GM18502 (cell line): ENCODE measurements around the gene MIR17HG.
A peak's percentile ranks its signal among the peaks of the same experiment; 100 is the strongest.

Experiments
- ATAC-seq: cut with Tn5 transposase; IDR thresholded peaks from one replicate; pipeline ENCODE4 v1.9.1; 2021; ENCODE audit warnings: mild to moderate bottlenecking; ENCODE audit not compliant: unreplicated experiment, poor library complexity

MIR17HG gene

DNA sequence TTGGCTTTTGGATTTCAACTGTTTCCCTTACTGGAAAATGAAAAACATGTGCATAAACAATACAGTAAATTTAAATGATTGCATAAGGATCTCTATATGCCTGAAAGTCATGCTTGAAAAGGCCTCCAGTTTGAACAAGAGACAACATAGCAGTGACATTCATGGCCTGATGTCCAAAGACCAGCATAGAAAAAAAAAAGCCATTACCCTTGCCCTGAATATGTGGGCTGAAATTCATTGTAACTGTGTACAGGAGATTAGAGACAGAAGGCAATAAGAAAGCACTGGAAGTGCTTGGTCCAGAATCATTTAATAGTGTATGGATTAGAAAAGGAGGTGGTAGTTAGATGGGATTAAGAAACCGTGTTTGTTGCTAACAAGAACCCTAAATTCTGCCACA lies 15.4 kb downstream of the MIR17HG start:
- no peak for ATAC-seq

GRCh38 chr13:91368101-91368500 lies 20.6 kb downstream of the MIR17HG start:
- peak; percentile 53 for ATAC-seq

GRCh38 chr13:91368676-91369440 lies 21.4 kb downstream of the MIR17HG start:
- ATAC-seq, result peak; percentile 49

GRCh38 chr13:91369441-91369831 lies 21.9 kb downstream of the MIR17HG start:
- peak; percentile 38 for ATAC-seq

DNA sequence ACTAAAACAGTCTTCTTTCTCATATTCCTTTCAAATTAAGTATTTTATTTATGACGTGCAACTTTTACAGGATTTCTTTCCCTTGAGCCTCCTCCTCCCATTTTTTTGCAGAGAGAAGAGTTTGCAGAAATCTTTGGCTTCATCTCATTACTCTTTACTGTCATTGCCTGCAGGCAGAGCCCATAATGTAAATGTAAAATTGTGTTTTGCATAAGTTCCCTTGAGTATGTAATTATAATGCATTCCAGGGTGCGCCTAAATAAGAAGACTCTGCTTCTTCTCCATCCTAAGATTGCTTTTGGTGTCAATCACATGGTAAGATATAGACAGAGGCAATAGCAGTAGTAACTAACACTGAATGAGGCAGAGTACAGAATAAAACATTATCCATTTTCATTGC lies 23.0 kb downstream of the MIR17HG start:
- no peak for ATAC-seq

GRCh38 chr13:91372911-91373310 lies 25.4 kb downstream of the MIR17HG start:
- ATAC-seq, result no peak

GRCh38 chr13:91375116-91375729 lies 27.7 kb downstream of the MIR17HG start:
- peak; percentile 97 for ATAC-seq

DNA sequence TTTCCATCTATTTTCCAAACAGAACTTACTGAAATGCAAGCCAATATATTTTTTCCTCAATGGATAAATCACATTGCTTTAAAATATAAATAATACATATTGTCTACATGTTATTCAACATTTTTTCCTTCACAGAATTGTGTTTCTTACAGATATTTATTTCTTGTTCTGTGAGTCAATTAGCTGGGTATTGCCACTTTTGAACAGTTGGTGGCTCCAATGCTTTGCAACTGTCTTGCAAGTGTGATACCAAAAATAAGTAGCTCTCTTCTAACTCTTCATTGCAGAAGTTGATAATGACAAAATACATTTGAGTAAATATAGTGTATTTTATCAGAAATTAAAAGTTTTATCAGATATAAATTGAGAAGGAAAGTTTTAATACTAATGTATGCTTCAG lies 33.9 kb downstream of the MIR17HG start:
- ATAC-seq, result peak; percentile 46

- ATAC-seq, result no peak
Observed at GRCh38 chr13:91383836-91384235, 36.3 kb downstream of the MIR17HG start.

DNA sequence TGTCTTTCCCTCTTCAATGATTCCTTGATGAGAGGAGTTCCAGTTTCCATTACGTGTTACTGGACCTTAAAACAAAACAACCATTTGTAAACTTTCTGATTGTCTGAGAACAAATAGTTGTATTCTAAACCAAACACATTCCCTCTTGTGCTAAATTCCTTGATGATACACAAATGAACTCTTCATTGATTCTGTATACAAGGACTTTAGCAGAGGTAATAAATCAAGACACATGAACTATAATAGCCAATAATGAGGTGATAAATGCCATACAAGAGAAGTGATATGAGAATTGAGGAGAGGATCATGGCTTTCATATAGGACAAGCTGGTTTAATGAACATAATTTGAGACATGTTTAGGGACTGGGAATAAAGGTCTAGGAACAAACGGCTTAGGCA lies 37.4 kb downstream of the MIR17HG start:
- ATAC-seq, result no peak

DNA sequence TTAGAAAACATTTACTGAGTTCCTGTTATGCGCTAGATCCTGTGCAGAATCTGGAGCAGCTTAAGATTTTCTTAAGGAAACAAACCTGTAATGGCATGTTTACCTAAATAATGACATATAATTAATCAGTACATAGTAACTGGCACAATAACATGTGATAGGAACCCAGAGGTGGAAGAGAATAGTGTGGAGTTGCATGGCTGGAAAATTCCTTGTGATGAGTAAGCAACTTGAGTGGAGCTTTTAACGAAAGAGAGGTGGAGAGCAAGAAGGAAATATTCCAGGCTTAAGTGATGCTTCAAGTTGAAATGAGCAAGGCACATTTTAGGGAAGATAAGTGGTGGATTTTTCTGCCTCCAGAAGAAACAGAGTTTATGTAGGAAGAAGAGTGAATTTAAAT lies 41.7 kb downstream of the MIR17HG start:
- ATAC-seq, result no peak

GRCh38 chr13:91397595-91397994 lies 50.1 kb downstream of the MIR17HG start:
- no peak for ATAC-seq

- peak; percentile 95 for ATAC-seq
Observed at GRCh38 chr13:91398413-91399188, 51.1 kb downstream of the MIR17HG start, which contains the start of gene GPC5. Gene GPC5 (plus strand): TSS chr13:91398621.

DNA sequence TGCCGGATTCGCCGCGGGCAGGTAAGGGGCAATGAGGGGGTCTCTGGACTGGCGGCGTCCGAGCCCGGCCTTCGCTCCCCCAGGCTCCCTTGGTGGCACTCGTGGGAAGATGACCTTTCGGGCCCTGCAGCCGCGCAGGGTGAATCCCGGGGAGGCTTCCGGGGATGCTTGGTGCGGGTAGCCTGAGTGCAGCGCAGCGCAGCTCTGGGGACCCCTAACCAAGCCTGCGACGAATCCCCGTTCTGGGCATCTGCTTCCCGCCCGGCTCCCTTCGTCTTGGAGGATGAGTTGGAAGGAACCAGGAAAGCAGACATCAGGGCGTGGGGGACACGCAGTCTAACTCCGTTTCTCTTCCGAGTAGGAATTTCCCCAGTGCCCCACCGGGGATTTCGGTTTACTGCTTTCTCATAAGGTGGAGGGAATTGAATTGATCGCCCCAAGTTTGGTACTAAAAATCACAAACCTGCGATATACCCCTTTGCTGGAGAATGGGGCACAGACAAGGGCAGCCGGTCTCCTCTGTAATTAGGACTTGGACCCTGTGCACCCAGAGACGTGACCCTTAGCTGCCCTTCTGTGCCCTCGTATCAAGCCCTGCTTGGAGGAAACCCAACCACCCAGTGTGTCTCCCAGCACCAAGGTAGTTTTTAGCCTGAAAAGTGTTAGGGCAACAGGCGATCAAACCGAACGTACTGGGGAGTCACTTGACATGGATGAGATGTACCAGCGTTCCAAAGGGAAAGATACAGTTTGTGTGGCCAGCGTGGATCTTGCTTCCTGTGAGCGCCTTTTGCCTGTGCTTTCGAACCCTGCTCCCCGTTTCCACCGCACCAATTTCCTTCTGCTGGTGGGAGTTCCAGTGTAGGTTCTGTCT lies 51.9 kb downstream of the MIR17HG start:
- ATAC-seq, result peak; percentile 20

DNA sequence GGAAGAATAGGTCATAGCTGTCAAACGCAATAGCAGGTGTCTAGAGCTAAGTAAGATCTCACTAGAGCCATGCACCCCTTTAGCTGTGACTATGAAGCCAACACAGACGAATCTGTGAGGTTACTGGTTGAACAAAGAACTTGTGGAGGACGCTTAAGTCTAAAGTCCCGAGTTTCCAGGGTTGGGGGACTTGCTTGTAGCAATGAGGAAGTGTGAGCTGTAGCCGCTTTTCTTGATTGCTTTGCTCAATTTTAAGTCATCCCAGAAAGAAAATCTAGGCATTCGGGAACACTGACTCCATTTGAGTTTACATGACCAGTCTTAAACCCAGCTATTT lies 52.5 kb downstream of the MIR17HG start:
- ATAC-seq, result no peak

GRCh38 chr13:91400671-91401070 lies 53.2 kb downstream of the MIR17HG start:
- ATAC-seq, result no peak

- ATAC-seq, result no peak
Observed at GRCh38 chr13:91401920-91402319, 54.4 kb downstream of the MIR17HG start.
